HCT116 (cell line): ENCODE measurements around the gene RNF128. TPM values are rescaled to one million over a fixed set of nuclear protein-coding genes. Genes with fewer than 3 reads are reported as not detected.
"Not testable (repeated sequence)": the region's sequence is repeated elsewhere in the genome, so short reads cannot be mapped to it uniquely, and the experiment has no call there.

Experiments
- ATAC-seq: fragments of 200-7000 bp; cut with Tn5 transposase; 2 replicates; pipeline ENCODE4 v1.9.1; 2020; ENCODE audit warnings: mild to moderate bottlenecking, moderate library complexity
- BruUV-seq: library from RNA; stranded (reverse); fragments of 400-500 nt; replicated peaks from 2 replicates; lab custom pipeline; 2021; lab: Mats Ljungman, UMichigan
- CTCF ChIA-PET: fragments of 300-600 bp; sonication (Branson Sonifier 250); formaldehyde crosslinking; loops from one replicate; lab custom pipeline; 2021; ENCODE audit warnings: antibody characterized with exemption; lab: Charles Lee
- POLR2A ChIA-PET: fragments of 300-600, 350-600 bp; sonication (Branson Sonifier 250); formaldehyde crosslinking; loops from one replicate; lab custom pipeline; 2021; ENCODE audit warnings: antibody characterized with exemption; lab: Charles Lee
- RAD21 ChIA-PET, 2 experiments: fragments of 300-600 bp; sonication (Branson Sonifier 250); formaldehyde crosslinking; loops; one replicate each; lab custom pipeline; 2023; ENCODE audit warnings: low total read pairs in 2 of 2; ENCODE audit not compliant: uncharacterized antibody in 2 of 2, unreplicated experiment in 2 of 2, low non-redundant PET in 1 of 2; lab: Charles Lee
- DNase-seq: peaks from one replicate; pipeline ENCODE4 v3.0.0-alpha.2; 2010; ENCODE audit warnings: low read depth, low spot score
- H2AFZ ChIP-seq: fragments of 200-600 bp; shearing (Covaris generic), sonication (generic); 2 replicates; pipeline ENCODE4 v1.6.1; 2017; ENCODE audit warnings: low read depth, mixed run types, mixed read lengths, antibody characterized with exemption, low read length; ENCODE audit not compliant: poor library complexity, severe bottlenecking
- H3K27ac ChIP-seq: 2 replicates; pipeline ENCODE4 v1.5.1; 2012; ENCODE audit warnings: low read depth, low read length
- H3K27me3 ChIP-seq: fragments of 200-600 bp; sonication (generic); 2 replicates; pipeline ENCODE4 v1.6.1; 2016; ENCODE audit warnings: mixed run types, low read length, mixed read lengths; ENCODE audit not compliant: insufficient read depth
- H3K36me3 ChIP-seq, 2 experiments: fragments of 200-500 bp in 1 of 2; fragments of 200-600 bp in 1 of 2; sonication (Bioruptor generic) in 1 of 2; sonication (generic) in 1 of 2; 2 replicates each; pipeline versions ENCODE4 v1.5.1 to v1.6.1; 2014 to 2016; ENCODE audit warnings: low read length in 2 of 2, inconsistent platforms in 1 of 2, mixed read lengths in 1 of 2, mixed run types in 1 of 2; ENCODE audit not compliant: insufficient read depth in 2 of 2, control insufficient read depth in 1 of 2
- H3K4me1 ChIP-seq, 2 experiments: fragments of 200-600 bp in 1 of 2; sonication (generic) in 1 of 2; 2 replicates each; pipeline versions ENCODE4 v1.5.1 to v1.6.1; 2012 to 2017; ENCODE audit warnings: low read length in 2 of 2, inconsistent platforms in 1 of 2, mild to moderate bottlenecking in 1 of 2, mixed read lengths in 1 of 2, mixed run types in 1 of 2, moderate library complexity in 1 of 2; ENCODE audit not compliant: insufficient read depth in 2 of 2, control insufficient read depth in 1 of 2
- H3K4me2 ChIP-seq: fragments of 200-600 bp; sonication (generic); 2 replicates; pipeline ENCODE4 v1.6.1; 2017; ENCODE audit warnings: mixed run types, low read length, mixed read lengths
- H3K4me3 ChIP-seq, 2 experiments: fragments of 200-600 bp in 1 of 2; sonication (generic) in 1 of 2; replicated peaks in 1 of 2; 2 replicates each; pipeline ENCODE4 v1.5.1; 2011 to 2016; ENCODE audit warnings: low read length in 2 of 2, control low read depth in 1 of 2, low read depth in 1 of 2, mild to moderate bottlenecking in 1 of 2, mixed read lengths in 1 of 2, mixed run types in 1 of 2
- H3K79me2 ChIP-seq: fragments of 200-600 bp; sonication (generic); 2 replicates; pipeline ENCODE4 v1.6.1; 2017; ENCODE audit warnings: mild to moderate bottlenecking, mixed run types, low read length, moderate library complexity, mixed read lengths; ENCODE audit not compliant: insufficient read depth
- H3K9ac ChIP-seq: fragments of 200-600 bp; sonication (generic); 2 replicates; pipeline ENCODE4 v1.6.1; 2016; ENCODE audit warnings: low read length, mixed read lengths
- H3K9me2 ChIP-seq: fragments of 200-600 bp; sonication (generic), shearing (Covaris generic); 2 replicates; pipeline ENCODE4 v1.6.1; 2017; ENCODE audit warnings: mixed run types, mild to moderate bottlenecking, moderate library complexity; ENCODE audit not compliant: insufficient read depth
- H3K9me3 ChIP-seq, 2 experiments: fragments of 200-500 bp in 1 of 2; fragments of 200-600 bp in 1 of 2; sonication (Bioruptor generic) in 1 of 2; sonication (generic) in 1 of 2; 2 replicates each; pipeline ENCODE4 v1.6.1; 2014 to 2017; ENCODE audit warnings: low read length in 2 of 2, mixed read lengths in 2 of 2, inconsistent platforms in 1 of 2, low read depth in 1 of 2, mild to moderate bottlenecking in 1 of 2, mixed run types in 1 of 2, moderate library complexity in 1 of 2; ENCODE audit not compliant: control insufficient read depth in 1 of 2, insufficient read depth in 1 of 2
- H4K20me1 ChIP-seq: fragments of 200-600 bp; sonication (generic), shearing (Covaris generic); 2 replicates; pipeline ENCODE4 v1.6.1; 2017; ENCODE audit warnings: mixed run types, mild to moderate bottlenecking, moderate library complexity; ENCODE audit not compliant: insufficient read depth
- CTCF ChIP-seq, 3 experiments: fragments of 200-600 bp in 1 of 3; sonication (generic) in 1 of 3; IDR thresholded peaks in 2 of 3; conservative IDR thresholded peaks in 1 of 3; 2 replicates each; pipeline ENCODE4 v1.5.1; 2012 to 2017; ENCODE audit warnings: low read depth in 2 of 3, low read length in 2 of 3, antibody characterized with exemption in 1 of 3, borderline replicate concordance in 1 of 3, control low read depth in 1 of 3, mild to moderate bottlenecking in 1 of 3, mixed read lengths in 1 of 3, mixed run types in 1 of 3, moderate library complexity in 1 of 3; ENCODE audit not compliant: insufficient read depth in 1 of 3
- EZH2 ChIP-seq: fragments of 200-600 bp; sonication (generic); IDR thresholded peaks from 2 replicates; pipeline ENCODE4 v1.6.1; 2017; ENCODE audit warnings: antibody characterized with exemption, mixed run types
- RAD21 ChIP-seq: IDR thresholded peaks from 2 replicates; pipeline ENCODE4 v1.6.1; 2012; ENCODE audit warnings: low read depth, mild to moderate bottlenecking
- SP1 ChIP-seq: IDR thresholded peaks from 2 replicates; pipeline ENCODE4 v1.6.1; 2012; ENCODE audit warnings: low read depth
- ZNF274 ChIP-seq: fragments of 200-500 bp; sonication (Bioruptor generic); IDR thresholded peaks from 2 replicates; pipeline ENCODE4 v1.6.1; 2014; ENCODE audit warnings: mild to moderate bottlenecking, low read depth, low read length, inconsistent platforms
- intact Hi-C: fragments of 100-400 bp; cut with micrococcal nuclease; formaldehyde crosslinking; loops from 2 replicates; pipeline ENCODE4 v1.10.0; 2022
- total RNA-seq: library from RNA; stranded (reverse); gene quantifications from one replicate; pipeline ENCODE4 v1.2.1, GENCODE V29; 2021; ENCODE audit not compliant: unreplicated experiment

RNF128 gene
- total RNA-seq, 1 experiment from 2014 or later, result 5.8 TPM

DNA sequence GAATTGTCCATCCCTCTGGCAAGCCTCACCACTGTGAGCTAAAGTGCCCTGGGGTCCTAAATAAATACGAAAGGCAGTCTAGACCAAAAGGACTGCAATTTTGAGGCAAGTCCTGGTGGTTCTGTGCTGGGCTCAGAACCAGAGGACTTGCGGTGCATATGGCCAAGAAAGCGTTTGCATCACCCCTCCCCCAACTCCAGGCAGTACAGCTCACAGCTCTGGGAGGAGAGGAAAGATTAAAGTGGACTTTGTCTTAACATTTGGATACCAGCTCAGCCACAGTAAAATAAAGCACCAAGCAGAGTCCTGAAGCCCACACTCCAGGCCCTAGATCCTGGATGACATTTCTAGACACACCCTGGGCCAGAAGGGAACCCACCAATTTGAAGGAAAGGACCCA, 24.9 kb downstream of the RNF128 start:
- ChIA-PET RAD21 (no interaction called here), CTCF (no interaction called here), POLR2A (no interaction called here)
- H2AFZ ChIP-seq, result no peak overlapping the region
- no peak for ATAC-seq
- intact Hi-C loops, result loop anchor here (5.0 kb wide), 1 partner anchor 269 kb away; no protein-coding TSS in a partner anchor
- H3K9me2 ChIP-seq, result no peaks in the 10 kb centered on the region
- no peaks in the 10 kb centered on the region for H4K20me1 ChIP-seq
- H3K9ac ChIP-seq, result no peak overlapping the region
- no peak for TF ChIP-seq EZH2
- no peak for TF ChIP-seq SP1
- TF ChIP-seq ZNF274, result no peak
- H3K9me3 ChIP-seq, result no peaks in the 10 kb centered on the region
- no peak overlapping the region for H3K27ac ChIP-seq
- H3K36me3 ChIP-seq, result no peaks in the 10 kb centered on the region
- no TSS peak for BruUV-seq
- no peaks in the 10 kb centered on the region for H3K79me2 ChIP-seq
- H3K4me2 ChIP-seq, result no peak overlapping the region
- H3K27me3 ChIP-seq, result no peaks in the 10 kb centered on the region
- DNase-seq, result no peak
- H3K4me3 ChIP-seq, result no peak overlapping the region
- H3K4me1 ChIP-seq, result no peaks in the 10 kb centered on the region

GRCh38 chrX:106752101-106752678, 25.7 kb downstream of the RNF128 start:
- Histone ChIP-seq H3K9me2 (no peaks in the 10 kb centered on the region), H3K4me3 (no peak overlapping the region), H3K9me3 (no peaks in the 10 kb centered on the region), H3K4me2 (no peak overlapping the region), H3K36me3 (no peaks in the 10 kb centered on the region), H3K4me1 (no peaks in the 10 kb centered on the region), H4K20me1 (no peaks in the 10 kb centered on the region), H3K27me3 (no peaks in the 10 kb centered on the region), H3K9ac (no peak overlapping the region), H3K79me2 (no peaks in the 10 kb centered on the region), H2AFZ (no peak overlapping the region), H3K27ac (no peak overlapping the region)
- ATAC-seq (no peak), DNase-seq (no peak)
- TF ChIP-seq EZH2 (no peak), RAD21 (peak; percentile 61), CTCF (IDR thresholded peaks at IDR 0.05 in 2 of 3, conservative IDR thresholded peaks at IDR 0.05 in 1 of 3; ENCODE audit: borderline replicate concordance in 1 of 3, insufficient read depth in 1 of 3, low read depth in 2 of 3, low read length in 2 of 3) (peak; percentile 9 to 39 (median 18); a peak in 3 of 6 replicates)
- intact Hi-C loops, result loop anchor here (5.0 kb wide), 1 partner anchor 270 kb away; no protein-coding TSS in a partner anchor
- BruUV-seq, result no TSS peak
- ChIA-PET CTCF (interaction anchor here (1.5 kb wide), 1 partner anchor 133 kb away, joined by 3 read pairs; no protein-coding TSS in a partner anchor), RAD21 (no interaction called here), POLR2A (no interaction called here)

DNA sequence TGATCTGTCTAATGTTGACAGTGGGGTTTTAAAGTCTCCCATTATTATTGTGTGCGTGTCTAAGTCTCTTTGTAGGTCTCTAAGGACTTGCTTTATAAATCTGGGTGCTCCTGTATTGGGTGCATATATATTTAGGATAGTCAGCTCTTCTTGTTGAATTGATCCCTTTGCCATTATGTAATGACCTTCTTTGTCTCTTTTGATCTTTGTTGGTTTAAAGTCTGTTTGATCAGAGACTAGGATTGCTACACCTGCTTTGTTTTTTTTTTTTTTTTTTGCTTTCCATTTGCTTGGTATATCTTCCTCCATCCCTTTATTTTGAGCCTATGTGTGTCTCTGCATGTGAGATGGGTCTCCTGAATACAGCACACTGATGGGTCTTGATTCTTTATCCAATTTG, 42.8 kb downstream of the RNF128 start:
- H3K36me3 ChIP-seq, H3K27me3 ChIP-seq, DNase-seq, H2AFZ ChIP-seq, H3K79me2 ChIP-seq, CTCF ChIA-PET, H3K4me1 ChIP-seq, intact Hi-C loops, ATAC-seq, H3K9me3 ChIP-seq, H4K20me1 ChIP-seq, H3K4me2 ChIP-seq, H3K27ac ChIP-seq, BruUV-seq, RAD21 ChIA-PET, H3K9me2 ChIP-seq, H3K9ac ChIP-seq, H3K4me3 ChIP-seq: not testable (repeated sequence)
- POLR2A ChIA-PET, result interaction anchor here (0.7 kb wide), 1 partner anchor 227 kb away, joined by 3 read pairs; no protein-coding TSS in a partner anchor
